ENCODE results near the gene SLC25A18. TPM values are rescaled to one million over a fixed set of nuclear protein-coding genes. Genes with fewer than 3 reads are reported as not detected.
A peak's percentile ranks its signal among the peaks of the same experiment; 100 is the strongest.

The SLC25A18 gene
- total RNA-seq, 1 experiment from 2014 or later: 0.35 TPM

DNA sequence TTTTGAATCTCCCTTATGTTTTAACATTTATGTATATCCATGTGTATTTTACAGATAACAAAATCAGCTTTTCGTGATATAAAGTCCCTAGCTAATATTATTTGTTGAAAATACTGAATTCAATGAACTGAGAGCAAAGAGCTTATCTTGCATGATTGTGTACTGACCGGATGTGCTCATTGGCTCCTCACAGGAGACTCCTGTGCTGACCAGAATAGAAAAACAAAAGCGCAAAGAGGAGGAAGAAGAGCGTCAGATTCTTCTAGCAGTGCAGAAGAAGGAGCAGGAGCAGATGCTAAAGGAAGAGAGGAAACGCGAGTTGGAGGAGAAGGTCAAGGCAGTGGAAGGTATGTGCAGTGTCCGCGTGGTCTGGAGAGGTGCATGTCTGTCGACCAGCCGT is 39.4 kb upstream of the SLC25A18 start:
- CTCF ChIA-PET: interaction anchor here (0.6 to 1.0 kb wide), 3 partner anchors 16 to 449 kb away, joined by 3 read pairs; no protein-coding TSS in a partner anchor
- H3K4me3 Mint-ChIP-seq (ENCODE audit: unreplicated experiment): no peak overlapping the region
- POLR2A ChIA-PET: no interaction called here

DNA sequence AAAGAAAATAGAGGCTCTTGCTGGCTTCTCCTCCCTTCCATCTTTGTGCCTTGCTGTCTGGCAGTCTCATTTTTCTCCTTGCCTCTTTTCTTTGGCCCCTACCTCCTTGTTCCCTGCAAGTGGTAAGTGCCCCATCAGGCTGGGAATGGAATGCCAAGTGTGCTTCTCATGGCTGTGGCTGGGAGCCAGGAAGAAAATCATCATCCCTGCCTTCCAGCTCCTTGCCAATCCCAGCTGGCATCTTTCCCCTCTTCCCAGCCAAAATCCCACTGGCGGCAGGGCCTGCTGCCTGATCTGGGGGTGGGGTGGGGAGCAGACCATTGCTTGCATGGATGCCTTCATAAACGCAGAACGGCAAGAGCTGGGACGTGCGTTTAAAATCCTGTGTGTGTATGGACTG is 27.0 kb upstream of the SLC25A18 start:
- H3K4me1 Mint-ChIP-seq (ENCODE audit: insufficient read depth, unreplicated experiment): peaks cover 6% of the 10 kb centered on the region
- peak; percentile 21 for DNase-seq (ENCODE audit: unreplicated experiment)
- no peaks in the 10 kb centered on the region for H3K27me3 Mint-ChIP-seq (ENCODE audit: insufficient read depth, unreplicated experiment)
- H3K9me3 Mint-ChIP-seq (ENCODE audit: unreplicated experiment): no peaks in the 10 kb centered on the region
- CTCF ChIA-PET: interaction anchor here (0.8 to 1.5 kb wide), 5 partner anchors 10 to 365 kb away, joined by 3 to 7 read pairs (median 5); no protein-coding TSS in a partner anchor
- H3K36me3 Mint-ChIP-seq (ENCODE audit: insufficient read depth, unreplicated experiment): no peaks in the 10 kb centered on the region
- TF ChIP-seq, protein P1, sequence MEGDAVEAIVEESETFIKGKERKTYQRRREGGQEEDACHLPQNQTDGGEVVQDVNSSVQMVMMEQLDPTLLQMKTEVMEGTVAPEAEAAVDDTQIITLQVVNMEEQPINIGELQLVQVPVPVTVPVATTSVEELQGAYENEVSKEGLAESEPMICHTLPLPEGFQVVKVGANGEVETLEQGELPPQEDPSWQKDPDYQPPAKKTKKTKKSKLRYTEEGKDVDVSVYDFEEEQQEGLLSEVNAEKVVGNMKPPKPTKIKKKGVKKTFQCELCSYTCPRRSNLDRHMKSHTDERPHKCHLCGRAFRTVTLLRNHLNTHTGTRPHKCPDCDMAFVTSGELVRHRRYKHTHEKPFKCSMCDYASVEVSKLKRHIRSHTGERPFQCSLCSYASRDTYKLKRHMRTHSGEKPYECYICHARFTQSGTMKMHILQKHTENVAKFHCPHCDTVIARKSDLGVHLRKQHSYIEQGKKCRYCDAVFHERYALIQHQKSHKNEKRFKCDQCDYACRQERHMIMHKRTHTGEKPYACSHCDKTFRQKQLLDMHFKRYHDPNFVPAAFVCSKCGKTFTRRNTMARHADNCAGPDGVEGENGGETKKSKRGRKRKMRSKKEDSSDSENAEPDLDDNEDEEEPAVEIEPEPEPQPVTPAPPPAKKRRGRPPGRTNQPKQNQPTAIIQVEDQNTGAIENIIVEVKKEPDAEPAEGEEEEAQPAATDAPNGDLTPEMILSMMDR (IDR thresholded peaks at IDR 0.05; ENCODE audit: unreplicated experiment): no peak
- intact Hi-C loops (cut with micrococcal nuclease): no loop called here
- no peak overlapping the region for H3K4me3 Mint-ChIP-seq (ENCODE audit: unreplicated experiment)
- no peak overlapping the region for H3K27ac Mint-ChIP-seq (ENCODE audit: low read depth, unreplicated experiment)
- no TSS peak for BruUV-seq (replicated peaks)
- POLR2A ChIA-PET: no interaction called here

More for the DNA sequence above, 39.4 kb upstream of the SLC25A18 start:
- no TSS peak for BruUV-seq (replicated peaks)
- no peaks in the 10 kb centered on the region for H3K9me3 Mint-ChIP-seq (ENCODE audit: unreplicated experiment)
- intact Hi-C loops (cut with micrococcal nuclease): no loop called here
- no peaks in the 10 kb centered on the region for H3K36me3 Mint-ChIP-seq (ENCODE audit: insufficient read depth, unreplicated experiment)
- TF ChIP-seq, protein P1 (IDR thresholded peaks at IDR 0.05; ENCODE audit: unreplicated experiment): no peak
- no peak overlapping the region for H3K27ac Mint-ChIP-seq (ENCODE audit: low read depth, unreplicated experiment)
- H3K4me1 Mint-ChIP-seq (ENCODE audit: insufficient read depth, unreplicated experiment): peaks cover 6% of the 10 kb centered on the region
- no peak for DNase-seq (ENCODE audit: unreplicated experiment)
- H3K27me3 Mint-ChIP-seq (ENCODE audit: insufficient read depth, unreplicated experiment): peaks cover 9% of the 10 kb centered on the region

DNA sequence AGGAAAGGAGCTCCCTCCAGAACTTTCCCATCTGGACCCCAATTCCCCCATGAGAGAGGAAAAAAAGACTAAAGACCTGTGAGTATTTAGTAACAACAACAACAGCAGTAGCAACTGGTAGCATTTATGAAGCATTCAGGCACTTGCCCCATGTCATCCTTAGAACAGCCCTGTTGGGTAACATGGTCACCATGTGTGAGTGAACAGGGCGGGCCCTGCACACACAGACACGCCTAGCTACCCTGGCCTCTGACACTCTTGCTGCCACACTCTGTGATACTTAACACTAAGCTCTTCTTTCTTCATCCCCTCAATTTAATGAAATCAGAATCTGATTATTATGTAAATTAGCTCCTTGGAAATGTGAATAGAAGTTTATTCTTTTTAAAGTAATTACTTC is 26.1 kb upstream of the SLC25A18 start:
- no peak for DNase-seq (ENCODE audit: unreplicated experiment)
- Mint-ChIP-seq H3K9me3 (ENCODE audit: unreplicated experiment) (no peaks in the 10 kb centered on the region), H3K27ac (ENCODE audit: low read depth, unreplicated experiment) (no peak overlapping the region), H3K36me3 (ENCODE audit: insufficient read depth, unreplicated experiment) (no peaks in the 10 kb centered on the region), H3K27me3 (ENCODE audit: insufficient read depth, unreplicated experiment) (no peaks in the 10 kb centered on the region), H3K4me3 (ENCODE audit: unreplicated experiment) (no peak overlapping the region), H3K4me1 (ENCODE audit: insufficient read depth, unreplicated experiment) (peaks cover 6% of the 10 kb centered on the region)
- TF ChIP-seq, protein P1 (IDR thresholded peaks at IDR 0.05; ENCODE audit: unreplicated experiment): no peak
- ChIA-PET CTCF (interaction anchor here (0.5 to 1.5 kb wide), 4 partner anchors 11 to 467 kb away, joined by 3 to 7 read pairs (median 6); no protein-coding TSS in a partner anchor), POLR2A (interaction anchor here (0.5 to 1.1 kb wide), 2 partner anchors 10 to 35 kb away, joined by 3 read pairs; no protein-coding TSS in a partner anchor)
- intact Hi-C loops (cut with micrococcal nuclease): no loop called here
- no TSS peak for BruUV-seq (replicated peaks)

DNA sequence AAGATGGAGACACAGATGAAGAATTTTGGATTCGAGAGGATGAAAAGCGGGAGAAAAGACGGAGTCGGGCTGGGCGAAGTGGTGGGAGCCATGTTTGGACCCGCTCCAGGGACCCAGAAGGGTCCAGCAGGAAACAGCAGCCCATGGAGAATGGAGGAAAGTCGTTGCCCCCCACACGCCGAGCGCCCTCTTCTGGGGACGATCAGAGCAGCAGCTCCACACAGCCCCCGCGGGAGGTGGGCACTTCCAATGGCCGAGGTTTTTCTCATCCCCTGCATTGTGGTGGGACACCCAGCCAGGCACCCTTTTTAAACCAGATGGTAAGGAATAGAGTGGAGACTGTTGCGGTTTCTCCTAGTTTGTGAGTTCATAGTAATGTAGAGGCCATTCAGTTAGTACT is 22.8 kb upstream of the SLC25A18 start:
- DNase-seq (ENCODE audit: unreplicated experiment): no peak
- no peak overlapping the region for H3K27ac Mint-ChIP-seq (ENCODE audit: low read depth, unreplicated experiment)
- intact Hi-C loops (cut with micrococcal nuclease): no loop called here
- H3K4me1 Mint-ChIP-seq (ENCODE audit: insufficient read depth, unreplicated experiment): peaks cover 6% of the 10 kb centered on the region
- POLR2A ChIA-PET: no interaction called here
- no peak overlapping the region for H3K4me3 Mint-ChIP-seq (ENCODE audit: unreplicated experiment)
- CTCF ChIA-PET: interaction anchor here (0.5 kb wide), 1 partner anchor 204 kb away, joined by 3 read pairs; no protein-coding TSS in a partner anchor
- no peaks in the 10 kb centered on the region for H3K9me3 Mint-ChIP-seq (ENCODE audit: unreplicated experiment)
- BruUV-seq (replicated peaks): no TSS peak
- no peaks in the 10 kb centered on the region for H3K27me3 Mint-ChIP-seq (ENCODE audit: insufficient read depth, unreplicated experiment)
- TF ChIP-seq, protein P1 (IDR thresholded peaks at IDR 0.05; ENCODE audit: unreplicated experiment): no peak
- no peaks in the 10 kb centered on the region for H3K36me3 Mint-ChIP-seq (ENCODE audit: insufficient read depth, unreplicated experiment)
